Ureter (tissue), 1 donor: ENCODE results near the gene NDUFA13. TPM values are rescaled to one million over a fixed set of nuclear protein-coding genes. Genes with fewer than 3 reads are reported as not detected.

Experiments used
- DNase-seq: peaks from one replicate; pipeline ENCODE4 v3.0.0-alpha.2; 2020; ENCODE audit warnings: low spot score
- total RNA-seq: library from RNA; stranded (reverse); gene quantifications from one replicate; pipeline ENCODE4 v1.2.4, GENCODE V29; 2023
- donor health status: DM: yes; HTN: yes; CAD: no.

NDUFA13 gene
- total RNA-seq, 1 donor from 2014 or later, result 369 TPM

- DNase-seq, result no peak
Observed at GRCh38 chr19:19507354-19507753, 8.7 kb upstream of the NDUFA13 start.

DNA sequence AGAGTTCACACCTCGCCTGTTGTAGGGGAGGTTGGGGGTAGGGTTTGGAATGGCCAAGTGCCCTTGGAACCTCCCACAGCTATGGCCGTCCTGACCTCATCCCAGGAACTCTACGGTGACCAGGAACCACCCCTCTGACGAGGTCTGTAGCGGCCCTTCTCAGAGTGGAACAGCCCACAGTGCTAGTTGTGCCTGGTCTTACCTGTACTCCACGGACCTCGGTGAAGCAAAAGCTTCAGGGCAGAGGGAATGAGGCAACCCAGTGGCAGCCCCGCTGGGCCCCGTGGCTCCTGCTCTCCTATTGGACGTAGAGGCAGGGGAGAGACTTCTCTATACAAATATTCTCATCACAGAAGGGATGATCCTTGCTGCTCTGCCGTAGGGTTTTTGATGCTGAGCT is 7.8 kb upstream of the NDUFA13 start:
- DNase-seq, result no peak

- no peak for DNase-seq
Observed at GRCh38 chr19:19510432-19510831, 5.6 kb upstream of the NDUFA13 start.

DNA sequence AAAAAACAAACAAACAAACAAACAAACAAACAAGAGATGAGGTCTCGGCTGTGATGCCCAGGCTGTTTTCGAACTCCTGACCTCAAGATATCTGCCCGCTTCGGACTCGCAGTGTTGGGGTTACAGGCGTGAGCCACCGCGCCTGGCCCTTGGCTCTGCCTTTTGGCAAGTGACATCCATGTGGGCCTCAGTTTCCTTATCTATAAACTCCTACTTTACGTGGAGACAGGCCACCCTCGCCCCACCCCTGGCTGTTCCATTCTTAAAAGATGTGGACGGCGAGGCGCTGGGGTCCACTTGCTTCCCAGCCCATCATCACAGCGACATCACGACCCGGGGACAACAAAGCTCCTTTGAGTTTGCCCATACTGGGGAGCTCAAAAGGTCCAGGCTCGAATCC is 2.3 kb upstream of the NDUFA13 start:
- DNase-seq, result no peak

DNA sequence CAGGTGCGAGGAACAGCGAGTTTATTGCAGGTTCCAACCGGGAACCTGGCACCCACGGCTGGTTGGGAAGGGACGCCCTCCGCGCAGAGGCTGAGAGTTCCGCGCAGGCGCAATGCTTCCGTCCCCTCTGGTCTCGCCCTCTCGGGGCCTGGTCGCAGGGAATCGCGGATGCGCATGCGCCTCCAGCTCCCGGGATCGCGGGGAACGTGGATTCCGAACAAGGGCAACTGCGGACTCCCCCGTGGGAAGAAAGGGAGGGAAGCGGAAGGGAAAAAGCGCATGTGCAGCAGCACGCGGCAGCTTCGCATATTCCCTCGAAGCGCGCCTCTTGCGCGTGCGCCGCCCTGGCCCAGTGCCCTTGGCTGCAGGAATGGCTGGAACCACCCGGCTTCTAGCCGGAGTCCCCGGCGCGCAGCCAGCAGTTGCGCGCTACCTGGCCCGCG is 1.8 kb upstream of the NDUFA13 start:
- DNase-seq, result peak; percentile 77

DNA sequence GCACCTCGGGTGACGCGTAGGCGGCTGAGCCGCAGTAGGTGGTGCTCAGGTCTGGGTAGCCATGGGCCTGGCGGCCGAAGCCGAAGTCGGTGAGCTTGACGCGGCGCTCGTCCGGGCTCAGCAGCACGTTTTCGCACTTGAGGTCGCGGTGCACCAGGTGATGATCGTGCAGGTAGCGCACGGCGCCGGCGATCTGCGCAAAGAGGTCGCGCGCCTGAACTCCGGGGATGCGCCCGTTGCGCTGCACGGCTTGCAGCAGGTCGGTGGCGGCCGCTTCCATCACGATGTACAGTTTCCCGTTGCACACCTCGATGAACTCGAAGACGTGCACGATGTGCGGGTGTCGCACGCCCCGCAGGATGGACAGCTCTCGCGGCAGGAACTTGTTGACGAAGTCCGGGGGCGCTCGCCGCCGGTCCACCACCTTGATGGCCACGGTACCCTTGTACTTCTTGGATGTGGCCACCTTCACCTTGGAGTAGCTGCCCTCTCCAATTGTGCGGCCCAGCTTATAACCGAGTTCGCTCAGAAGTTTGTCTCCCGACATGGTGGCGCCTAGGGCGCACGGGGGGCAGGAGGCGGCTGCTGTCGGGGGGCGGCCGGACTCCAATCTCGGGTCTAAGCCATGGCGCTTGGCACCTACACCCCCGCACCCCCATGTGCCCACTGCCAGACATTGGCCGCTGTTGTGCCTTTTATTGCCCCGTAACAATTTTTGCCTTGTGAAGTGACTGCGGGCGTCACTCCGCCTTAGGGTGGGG is 964 bp upstream of the NDUFA13 start, which contains the start of gene TSSK6:
TSS of gene TSSK6 (minus strand) at position 668 of the 761 bp plus-strand sequence. CDS start at position 547, 121 bp downstream.
- DNase-seq, result no peak

GRCh38 chr19:19517235-19517619 is 1.2 kb downstream of the NDUFA13 start:
- DNase-seq, result no peak

- DNase-seq, result no peak
Observed at GRCh38 chr19:19520989-19521388, 5.0 kb downstream of the NDUFA13 start.

- no peak for DNase-seq
Observed at GRCh38 chr19:19523177-19523576, 7.2 kb downstream of the NDUFA13 start.

DNA sequence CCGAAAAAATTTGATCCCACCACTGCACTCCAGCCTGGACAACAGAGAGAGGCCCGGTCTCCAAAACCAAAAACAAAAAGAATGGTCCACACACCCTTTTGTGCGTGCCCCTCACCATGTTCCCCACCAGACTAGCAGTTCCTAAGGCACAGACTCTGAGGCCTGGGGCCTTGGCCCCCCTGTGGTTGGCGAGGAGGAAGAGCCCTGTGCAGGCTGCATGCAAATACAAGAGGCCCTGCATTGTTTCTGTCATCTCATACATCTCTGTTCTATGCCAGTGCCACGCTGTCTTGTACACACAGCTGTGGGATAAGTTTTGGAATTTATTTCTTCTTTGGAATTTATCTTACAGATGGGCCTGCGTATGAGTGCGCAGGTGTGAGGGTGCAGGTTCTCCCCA is 8.0 kb downstream of the NDUFA13 start:
- no peak for DNase-seq

GRCh38 chr19:19525611-19526380 is 9.8 kb downstream of the NDUFA13 start:
- no peak for DNase-seq

DNA sequence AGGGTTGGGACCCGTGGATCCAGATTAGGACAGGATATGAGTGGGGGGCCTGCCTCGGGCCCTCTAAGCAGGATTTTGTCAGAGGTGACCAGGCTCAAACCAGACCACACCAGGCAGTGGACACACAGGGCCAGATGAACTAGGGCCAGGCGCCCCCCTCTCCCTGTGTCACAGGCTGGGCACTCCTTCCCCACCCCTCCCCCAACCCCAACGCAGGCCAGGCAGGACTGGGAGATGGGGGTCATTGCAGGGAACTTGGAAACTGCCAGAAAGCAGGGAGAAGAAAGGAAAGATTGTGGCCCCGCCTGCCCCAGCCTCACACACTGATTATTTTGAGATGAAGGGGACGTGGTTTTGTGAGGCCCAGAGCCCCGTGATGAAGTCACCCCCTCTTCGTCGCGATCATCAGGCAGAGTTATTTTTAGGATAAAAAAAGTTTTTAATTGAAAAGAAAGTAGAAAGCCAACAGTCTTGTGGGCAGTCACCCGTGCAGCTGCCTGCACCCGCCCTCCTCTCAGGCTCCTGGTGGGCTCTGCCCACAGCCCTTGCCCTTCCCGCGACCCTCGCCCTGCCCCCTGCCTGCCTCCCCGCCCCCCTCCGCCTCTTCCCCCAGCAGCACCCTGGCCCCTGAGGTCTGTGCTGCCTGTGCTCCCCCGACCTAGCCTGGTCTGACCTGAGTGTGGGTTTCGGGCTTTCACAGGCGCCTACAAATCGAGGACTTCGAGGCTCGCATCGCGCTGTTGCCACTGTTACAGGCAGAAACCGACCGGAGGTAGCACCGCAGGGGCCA is 10.8 kb downstream of the NDUFA13 start:
- no peak for DNase-seq

DNA sequence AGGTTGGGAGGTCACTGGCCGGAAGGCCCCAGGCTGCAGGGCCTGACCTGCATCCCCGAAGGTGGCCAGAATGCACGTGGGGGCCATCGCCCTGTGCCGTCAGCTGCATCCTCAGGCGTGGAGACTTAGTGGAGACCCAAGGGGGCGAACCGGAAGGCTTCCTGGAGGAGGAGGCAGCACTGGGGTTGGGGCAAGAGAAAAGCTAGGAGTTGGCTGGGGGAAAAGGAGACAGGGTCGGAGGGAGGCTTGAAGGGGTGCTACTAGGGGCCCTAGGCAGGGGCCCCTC is 11.3 kb downstream of the NDUFA13 start:
- no peak for DNase-seq

GRCh38 chr19:19527674-19528625 is 11.9 kb downstream of the NDUFA13 start:
- DNase-seq, result no peak

DNA sequence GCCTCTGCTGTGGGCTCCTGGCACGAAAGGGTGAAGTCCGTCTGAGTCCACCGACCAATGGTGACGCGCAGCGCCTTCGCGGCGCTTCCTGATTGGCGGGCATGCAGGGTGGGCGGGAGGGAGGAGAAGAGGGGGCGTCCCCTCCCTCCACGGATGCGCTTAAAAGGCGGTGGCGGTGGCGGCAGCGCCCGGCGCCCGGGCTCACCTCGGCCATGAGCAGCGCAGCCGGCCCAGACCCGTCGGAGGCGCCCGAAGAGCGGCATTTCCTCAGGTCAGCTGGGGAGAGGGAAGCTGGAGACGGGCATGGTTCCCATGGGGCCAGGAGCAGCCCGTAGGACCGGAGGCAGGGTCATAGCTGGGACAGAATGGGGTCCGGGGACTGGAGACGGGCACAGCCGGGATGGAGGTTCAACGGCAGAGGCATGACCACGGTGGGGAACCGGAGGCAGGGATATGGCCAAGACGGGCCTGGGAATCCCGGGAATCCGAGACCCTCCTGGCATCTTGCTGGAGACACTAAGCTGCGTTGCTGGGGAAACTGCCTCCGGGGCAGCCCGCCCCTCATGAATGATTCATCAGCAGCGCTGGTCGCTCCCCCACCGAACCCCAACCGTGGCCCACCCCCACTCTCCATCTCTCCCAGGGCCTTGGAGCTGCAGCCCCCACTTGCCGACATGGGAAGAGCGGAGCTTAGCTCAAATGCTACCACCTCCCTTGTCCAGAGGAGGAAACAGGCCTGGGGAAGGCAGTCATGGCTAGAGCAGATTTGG is 12.9 kb downstream of the NDUFA13 start, which contains the start of gene YJEFN3:
TSS of gene YJEFN3 (plus strand) at position 191 of the 770 bp plus-strand sequence. CDS start at position 213, 22 bp downstream.
- DNase-seq, result no peak

GRCh38 chr19:19529783-19530422 is 13.9 kb downstream of the NDUFA13 start:
- no peak for DNase-seq

- no peak for DNase-seq
Observed at GRCh38 chr19:19530423-19530804, 14.4 kb downstream of the NDUFA13 start.

DNA sequence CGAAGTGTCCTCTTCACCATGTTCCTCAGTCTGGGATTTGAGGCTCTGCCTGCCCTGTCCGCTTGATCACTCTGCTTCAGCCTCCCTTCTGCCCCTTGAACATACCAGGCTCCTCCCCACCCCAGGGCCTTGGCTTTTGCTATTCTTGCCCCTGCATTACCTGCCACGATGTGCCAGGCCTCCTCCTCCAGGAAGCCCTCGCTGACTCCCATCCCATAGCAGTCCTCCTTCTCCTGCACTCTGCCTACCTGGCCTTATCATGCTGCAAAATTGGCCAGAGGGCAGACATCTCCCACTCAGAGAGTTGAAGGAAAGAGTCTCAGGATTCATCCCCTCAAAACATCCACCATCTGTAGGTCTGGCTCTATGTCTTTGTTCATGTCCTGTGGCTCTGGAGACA is 14.9 kb downstream of the NDUFA13 start:
- no peak for DNase-seq

- DNase-seq, result peak; percentile 86
Observed at GRCh38 chr19:19531951-19532805, 16.2 kb downstream of the NDUFA13 start.
